ENCODE data around the gene SCN2B. TPM values are rescaled to one million over a fixed set of nuclear protein-coding genes. Genes with fewer than 3 reads are reported as not detected.

Gene SCN2B
- total and polyA plus RNA-seq, 2 of the 4 experiments (the other 2 are of a cell fraction): under 0.01 to 0.05 TPM

- ATAC-seq (ENCODE audit: low read depth) (no peak), DNase-seq (no peak)
- Histone ChIP-seq H3K4me2 (ENCODE audit: low read depth, low read length) (no peak overlapping the region), H3K9me3 (ENCODE audit: control insufficient read depth, insufficient read depth, low read length) (no peaks in the 10 kb centered on the region), H3K18ac (ENCODE audit: low read depth, low read length) (no peak overlapping the region), H2BK20ac (ENCODE audit: low read depth, low read length) (no peak overlapping the region), H3K4ac (ENCODE audit: low read depth, low read length) (no peak overlapping the region), H3K36me3 (ENCODE audit: control insufficient read depth, insufficient read depth, low read length) (no peaks in the 10 kb centered on the region), H3K27me3 (ENCODE audit: control insufficient read depth, insufficient read depth, low read length) (peaks cover 21% of the 10 kb centered on the region), H3K4me3 (ENCODE audit: insufficient read depth, low read depth, low read length) (no peak overlapping the region), H3K9ac (ENCODE audit: low read depth, low read length) (no peak overlapping the region), H3K14ac (replicated peaks; ENCODE audit: low read depth, low read length) (no peak overlapping the region), H3K27ac (ENCODE audit: insufficient read depth, low read length) (no peak overlapping the region), H3K4me1 (ENCODE audit: control insufficient read depth, insufficient read depth, low read length) (peaks cover 3% of the 10 kb centered on the region; the same call in 1 of the 2 replicates), H4K5ac (ENCODE audit: low read depth, low read length) (no peak overlapping the region), H4K8ac (ENCODE audit: low read depth in 2 of 2, low read length in 2 of 2) (no peak overlapping the region), H4K91ac (ENCODE audit: insufficient read depth, low read depth, low read length) (no peak overlapping the region), H2BK5ac (ENCODE audit: low read depth, low read length, poor library complexity, severe bottlenecking) (no peak overlapping the region), H3K23ac (ENCODE audit: low read depth, low read length) (no peak overlapping the region), H2BK120ac (ENCODE audit: low read depth, low read length) (no peak overlapping the region), H3K56ac (ENCODE audit: extremely low read depth, insufficient read depth, low read length) (no peak overlapping the region), H2AK5ac (ENCODE audit: low read depth, low read length) (no peak overlapping the region), H2AK9ac (replicated peaks; ENCODE audit: low read depth, low read length, poor library complexity) (no peak overlapping the region), H2AFZ (replicated peaks; ENCODE audit: low read length, poor library complexity) (no peak overlapping the region), H4K20me1 (ENCODE audit: insufficient read depth, low read length) (no peaks in the 10 kb centered on the region), H2BK15ac (ENCODE audit: low read depth, low read length) (no peak overlapping the region), H3K79me1 (ENCODE audit: low read depth in 1 of 2, low read length in 2 of 2) (no peaks in the 10 kb centered on the region), H3K9me1 (ENCODE audit: insufficient read depth, low read length) (no peaks in the 10 kb centered on the region)
- intact Hi-C loops (cut with micrococcal nuclease) (loop anchor here (1.0 kb wide), 1 partner anchor 26 kb away; no protein-coding TSS in a partner anchor), in situ Hi-C loops (cut with MboI; ENCODE audit: low sequenced_read_pairs) (no loop called here), dilution Hi-C loops (cut with HindIII; ENCODE audit: low sequenced_read_pairs, unreplicated experiment) (no loop called here)
- ChIA-PET CTCF (interaction anchor here (0.6 to 1.5 kb wide), 5 partner anchors 9 to 370 kb away, joined by 3 to 7 read pairs (median 4); no protein-coding TSS in a partner anchor), POLR2A (ENCODE audit: unreplicated experiment) (no interaction called here)
- TF ChIP-seq POLR2A (IDR thresholded peaks at IDR 0.05; ENCODE audit: low read depth, low read length) (no peak), RFX5 (IDR thresholded peaks at IDR 0.05; ENCODE audit: low read depth, low read length) (no peak), RAD21 (IDR thresholded peaks at IDR 0.05; ENCODE audit: low read length) (no peak), NFE2L2 (IDR thresholded peaks at IDR 0.05; ENCODE audit: low read depth, low read length) (no peak), BHLHE40 (IDR thresholded peaks at IDR 0.05; ENCODE audit: low read depth, low read length) (no peak), FOS (IDR thresholded peaks at IDR 0.05; ENCODE audit: low read depth, low read length) (no peak), RCOR1 (IDR thresholded peaks at IDR 0.05; ENCODE audit: insufficient replicate concordance, low read length) (no peak), CEBPB (IDR thresholded peaks at IDR 0.05; ENCODE audit: low read depth, low read length) (no peak), ELK1 (IDR thresholded peaks at IDR 0.05; ENCODE audit: borderline replicate concordance, low read depth, low read length) (no peak), MAFK (IDR thresholded peaks at IDR 0.05; ENCODE audit: low read depth, low read length) (no peak), CHD1 (IDR thresholded peaks at IDR 0.05; ENCODE audit: low read depth, low read length) (no peak), MAZ (IDR thresholded peaks at IDR 0.05; ENCODE audit: borderline replicate concordance, low read depth, low read length) (no peak), USF2 (IDR thresholded peaks at IDR 0.05; ENCODE audit: low read depth, low read length) (no peak), SMC3 (IDR thresholded peaks at IDR 0.05; ENCODE audit: low read depth, low read length) (no peak), MXI1 (IDR thresholded peaks at IDR 0.05; ENCODE audit: borderline replicate concordance, low read depth, low read length) (no peak), CTCF (conservative IDR thresholded peaks at IDR 0.05; ENCODE audit: low read depth, low read length) (no peak)
- 57% methylated on average over 2 of the region's 8 CpGs; no CpG with 5 or more reads in 1 of the 2 experiments for WGBS, 2 experiments (ENCODE audit: extremely low coverage in 2 of 2, insufficient read length in 1 of 2)
- no TSS peak for BruUV-seq (replicated peaks)
Measured at GRCh38 chr11:118170882-118171268, 5.6 kb downstream of the SCN2B start.

Data from IMR-90 (cell line).